WTC11 (cell line): ENCODE data around the gene TPRX2. TPM values are rescaled to one million over a fixed set of nuclear protein-coding genes. Genes with fewer than 3 reads are reported as not detected.
A peak's percentile ranks its signal among the peaks of the same experiment; 100 is the strongest.
"Not testable (repeated sequence)": the region's sequence is repeated elsewhere in the genome, so short reads cannot be mapped to it uniquely, and the experiment has no call there.

ENCODE experiments used
- ATAC-seq: fragments of 200-7000 bp; cut with Tn5 transposase; 2 replicates; pipeline ENCODE4 v1.10.0; 2021; ENCODE audit warnings: mild to moderate bottlenecking, moderate library complexity
- CTCF ChIA-PET: fragments of 300-600 bp; sonication (Branson Sonifier 250); formaldehyde crosslinking; loops from one replicate; lab custom pipeline; 2021; ENCODE audit warnings: antibody characterized with exemption; lab: Charles Lee
- POLR2A ChIA-PET: fragments of 350-600 bp; sonication (Branson Sonifier 250); formaldehyde crosslinking; loops from one replicate; lab custom pipeline; 2021; ENCODE audit warnings: antibody characterized with exemption; lab: Charles Lee
- DNase-seq: peaks from one replicate; pipeline ENCODE4 v3.0.0; 2021; ENCODE audit warnings: low spot score
- H3K27ac Mint-ChIP-seq: 2 replicates; pipeline ENCODE4 v1.8.0; 2021; ENCODE audit warnings: mixed read lengths
- H3K27me3 Mint-ChIP-seq: 2 replicates; pipeline ENCODE4 v1.8.0; 2021; ENCODE audit warnings: low read depth, mild to moderate bottlenecking, moderate library complexity, mixed read lengths
- H3K36me3 Mint-ChIP-seq: 2 replicates; pipeline ENCODE4 v1.8.0; 2021; ENCODE audit warnings: mixed read lengths
- H3K4me1 Mint-ChIP-seq: 2 replicates; pipeline ENCODE4 v1.8.0; 2022; ENCODE audit warnings: mixed read lengths
- H3K4me3 Mint-ChIP-seq: 2 replicates; pipeline ENCODE4 v1.8.0; 2021; ENCODE audit warnings: mild to moderate bottlenecking, moderate library complexity, mixed read lengths
- H3K9me3 Mint-ChIP-seq: 2 replicates; pipeline ENCODE4 v1.8.0; 2021; ENCODE audit warnings: mixed read lengths
- ARID4B ChIP-seq: sonication (generic); formaldehyde crosslinking; IDR thresholded peaks from 2 replicates; pipeline ENCODE4 v1.8.0; 2023; ENCODE audit warnings: missing genetic modification reagents, mild to moderate bottlenecking, borderline replicate concordance
- ATF1 ChIP-seq: sonication (generic); formaldehyde crosslinking; IDR thresholded peaks from 2 replicates; pipeline ENCODE4 v1.8.1; 2023; ENCODE audit warnings: mild to moderate bottlenecking, moderate library complexity, missing genetic modification reagents
- NR3C1 ChIP-seq: sonication (generic); formaldehyde crosslinking; conservative IDR thresholded peaks from 2 replicates; pipeline ENCODE4 v1.8.1; 2023; ENCODE audit warnings: low read depth, mild to moderate bottlenecking, missing genetic modification reagents
- RORB ChIP-seq: fragments of 250-450 bp; sonication (Bioruptor Pico); IDR thresholded peaks from 2 replicates; pipeline ENCODE4 v1.9.0; 2021; ENCODE audit warnings: mild to moderate bottlenecking
- ZBTB43 ChIP-seq: sonication (generic); formaldehyde crosslinking; IDR thresholded peaks from 2 replicates; pipeline ENCODE4 v1.8.1; 2023; ENCODE audit warnings: mild to moderate bottlenecking, missing genetic modification reagents
- ZNF138 ChIP-seq: sonication (generic); formaldehyde crosslinking; conservative IDR thresholded peaks from 2 replicates; pipeline ENCODE4 v1.8.1; 2022; ENCODE audit warnings: mild to moderate bottlenecking, moderate library complexity, missing genetic modification reagents
- ZNF219 ChIP-seq: sonication (generic); formaldehyde crosslinking; IDR thresholded peaks from 2 replicates; pipeline ENCODE4 v1.8.0; 2023; ENCODE audit warnings: missing genetic modification reagents, mild to moderate bottlenecking, borderline replicate concordance
- ZNF232 ChIP-seq: sonication (generic); formaldehyde crosslinking; IDR thresholded peaks from 2 replicates; pipeline ENCODE4 v1.8.0; 2022; ENCODE audit warnings: mild to moderate bottlenecking, missing genetic modification reagents
- ZNF263 ChIP-seq: sonication (generic); formaldehyde crosslinking; IDR thresholded peaks from 2 replicates; pipeline ENCODE4 v1.8.1; 2022; ENCODE audit warnings: low read depth, mild to moderate bottlenecking, moderate library complexity, missing genetic modification reagents
- ZNF423 ChIP-seq: fragments of 250-450 bp; sonication (Bioruptor Pico); IDR thresholded peaks from 2 replicates; pipeline ENCODE4 v2.1.2; 2022; ENCODE audit warnings: mild to moderate bottlenecking, moderate library complexity
- ZNF532 ChIP-seq: fragments of 250-450 bp; sonication (Bioruptor Pico); IDR thresholded peaks from 2 replicates; pipeline ENCODE4 v1.9.0; 2021; ENCODE audit warnings: mild to moderate bottlenecking, borderline replicate concordance
- ZSCAN18 ChIP-seq: fragments of 250-450 bp; sonication (Bioruptor Pico); IDR thresholded peaks from 2 replicates; pipeline ENCODE4 v2.1.2; 2022; ENCODE audit warnings: mild to moderate bottlenecking, moderate library complexity
- total RNA-seq: library from RNA; stranded (reverse); gene quantifications from 3 replicates; pipeline ENCODE4 v1.2.3, GENCODE V29; 2021
- TF ChIP-seq, protein P1 (sequence below): sonication (generic); formaldehyde crosslinking; IDR thresholded peaks from 2 replicates; pipeline ENCODE4 v1.8.1; 2022; ENCODE audit warnings: low read depth, missing genetic modification reagents, borderline replicate concordance

Gene TPRX2
- total RNA-seq, 1 experiment from 2014 or later = not detected

GRCh38 chr19:47878906-47879305 lies 19.9 kb downstream of the TPRX2 start (continued):
- TF ChIP-seq, protein P1, sequence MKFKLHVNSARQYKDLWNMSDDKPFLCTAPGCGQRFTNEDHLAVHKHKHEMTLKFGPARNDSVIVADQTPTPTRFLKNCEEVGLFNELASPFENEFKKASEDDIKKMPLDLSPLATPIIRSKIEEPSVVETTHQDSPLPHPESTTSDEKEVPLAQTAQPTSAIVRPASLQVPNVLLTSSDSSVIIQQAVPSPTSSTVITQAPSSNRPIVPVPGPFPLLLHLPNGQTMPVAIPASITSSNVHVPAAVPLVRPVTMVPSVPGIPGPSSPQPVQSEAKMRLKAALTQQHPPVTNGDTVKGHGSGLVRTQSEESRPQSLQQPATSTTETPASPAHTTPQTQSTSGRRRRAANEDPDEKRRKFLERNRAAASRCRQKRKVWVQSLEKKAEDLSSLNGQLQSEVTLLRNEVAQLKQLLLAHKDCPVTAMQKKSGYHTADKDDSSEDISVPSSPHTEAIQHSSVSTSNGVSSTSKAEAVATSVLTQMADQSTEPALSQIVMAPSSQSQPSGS (CRISPR knock-in tag) = no peak
- TF ChIP-seq ZNF219 (no peak), RORB (CRISPR knock-in tag) (no peak), ZNF423 (CRISPR knock-in tag) (no peak), ZNF263 (CRISPR knock-in tag) (no peak), ZSCAN18 (CRISPR knock-in tag) (no peak), NR3C1 (CRISPR knock-in tag) (no peak), ZBTB43 (CRISPR knock-in tag) (no peak), ZNF138 (CRISPR knock-in tag) (no peak), ZNF532 (CRISPR knock-in tag) (no peak)

GRCh38 chr19:47879385-47879784 lies 20.4 kb downstream of the TPRX2 start:
- H3K4me3 Mint-ChIP-seq, DNase-seq, H3K9me3 Mint-ChIP-seq, CTCF ChIA-PET, POLR2A ChIA-PET, H3K27me3 Mint-ChIP-seq, H3K27ac Mint-ChIP-seq, ATAC-seq, H3K36me3 Mint-ChIP-seq, H3K4me1 Mint-ChIP-seq: not testable (repeated sequence)

GRCh38 chr19:47881757-47882156 lies 22.7 kb downstream of the TPRX2 start:
- Mint-ChIP-seq H3K27me3 (no peaks in the 10 kb centered on the region), H3K36me3 (no peaks in the 10 kb centered on the region; the same call in 1 of the 2 replicates), H3K27ac (no peak overlapping the region), H3K4me3 (no peak overlapping the region), H3K9me3 (peaks cover 5% of the 10 kb centered on the region), H3K4me1 (peaks cover 6% of the 10 kb centered on the region; the same call in 1 of the 2 replicates)
- TF ChIP-seq ATF1 (no peak), ZNF232 (no peak), ARID4B (CRISPR knock-in tag) (no peak)
- POLR2A ChIA-PET = no interaction called here
- peak; percentile 21 for DNase-seq
- CTCF ChIA-PET = interaction anchor here (1.1 kb wide), 1 partner anchor 13 kb away, joined by 7 read pairs; no protein-coding TSS in a partner anchor
- ATAC-seq = no peak
